NB4 (cell line): ENCODE measurements around the gene MYZAP.
"Not testable (repeated sequence)": the region's sequence is repeated elsewhere in the genome, so short reads cannot be mapped to it uniquely, and the experiment has no call there.

Experiments
- DNase-seq: peaks from one replicate; pipeline ENCODE4 v3.0.0; 2010; ENCODE audit warnings: low read depth
- H3K4me3 ChIP-seq: one replicate; pipeline ENCODE4 v1.5.1; 2011; ENCODE audit warnings: mild to moderate bottlenecking, low read depth, low read length, moderate library complexity
- MYC ChIP-seq: IDR thresholded peaks from 2 replicates; pipeline ENCODE4 v1.6.1; 2011; ENCODE audit warnings: low read depth, low read length
- POLR2A ChIP-seq: IDR thresholded peaks from 2 replicates; pipeline ENCODE4 v1.6.1; 2011; ENCODE audit warnings: mild to moderate bottlenecking; ENCODE audit not compliant: insufficient read length; ENCODE audit errors: extremely low read depth
- TF ChIP-seq, protein P1 (sequence below): IDR thresholded peaks from 2 replicates; pipeline ENCODE4 v1.6.1; 2011; ENCODE audit warnings: low read depth, low read length
- TF ChIP-seq, protein P2 (sequence below): IDR thresholded peaks from one replicate; pipeline ENCODE4 v1.5.1; 2012; ENCODE audit warnings: low read depth, low read length

Gene MYZAP

DNA sequence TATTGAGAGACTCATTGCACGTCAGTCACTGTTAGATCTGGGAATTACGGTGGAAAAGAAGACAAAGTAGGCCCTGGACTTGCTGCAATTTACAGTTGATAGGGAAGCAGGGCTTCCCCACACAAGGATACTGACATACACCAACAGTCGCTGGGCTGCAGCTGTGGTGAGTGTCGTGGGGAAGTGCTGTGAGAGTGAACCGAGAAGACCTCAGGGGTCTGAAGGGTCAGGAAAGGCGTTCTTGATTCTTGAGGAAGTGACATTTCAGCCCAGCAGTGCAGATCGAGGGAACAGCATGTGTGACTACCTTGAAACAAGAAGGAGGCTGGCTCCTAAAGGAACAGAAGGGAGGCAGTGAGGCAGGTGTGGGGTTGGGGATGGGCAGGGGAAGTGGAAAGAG lies 22.5 kb downstream of the MYZAP start:
- H3K4me3 ChIP-seq = no peak overlapping the region
- TF ChIP-seq POLR2A = no peak
- TF ChIP-seq MYC = no peak
- TF ChIP-seq, protein P1, sequence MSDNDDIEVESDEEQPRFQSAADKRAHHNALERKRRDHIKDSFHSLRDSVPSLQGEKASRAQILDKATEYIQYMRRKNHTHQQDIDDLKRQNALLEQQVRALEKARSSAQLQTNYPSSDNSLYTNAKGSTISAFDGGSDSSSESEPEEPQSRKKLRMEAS = no peak
- TF ChIP-seq, protein P2, sequence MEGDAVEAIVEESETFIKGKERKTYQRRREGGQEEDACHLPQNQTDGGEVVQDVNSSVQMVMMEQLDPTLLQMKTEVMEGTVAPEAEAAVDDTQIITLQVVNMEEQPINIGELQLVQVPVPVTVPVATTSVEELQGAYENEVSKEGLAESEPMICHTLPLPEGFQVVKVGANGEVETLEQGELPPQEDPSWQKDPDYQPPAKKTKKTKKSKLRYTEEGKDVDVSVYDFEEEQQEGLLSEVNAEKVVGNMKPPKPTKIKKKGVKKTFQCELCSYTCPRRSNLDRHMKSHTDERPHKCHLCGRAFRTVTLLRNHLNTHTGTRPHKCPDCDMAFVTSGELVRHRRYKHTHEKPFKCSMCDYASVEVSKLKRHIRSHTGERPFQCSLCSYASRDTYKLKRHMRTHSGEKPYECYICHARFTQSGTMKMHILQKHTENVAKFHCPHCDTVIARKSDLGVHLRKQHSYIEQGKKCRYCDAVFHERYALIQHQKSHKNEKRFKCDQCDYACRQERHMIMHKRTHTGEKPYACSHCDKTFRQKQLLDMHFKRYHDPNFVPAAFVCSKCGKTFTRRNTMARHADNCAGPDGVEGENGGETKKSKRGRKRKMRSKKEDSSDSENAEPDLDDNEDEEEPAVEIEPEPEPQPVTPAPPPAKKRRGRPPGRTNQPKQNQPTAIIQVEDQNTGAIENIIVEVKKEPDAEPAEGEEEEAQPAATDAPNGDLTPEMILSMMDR = no peak
- DNase-seq = no peak

DNA sequence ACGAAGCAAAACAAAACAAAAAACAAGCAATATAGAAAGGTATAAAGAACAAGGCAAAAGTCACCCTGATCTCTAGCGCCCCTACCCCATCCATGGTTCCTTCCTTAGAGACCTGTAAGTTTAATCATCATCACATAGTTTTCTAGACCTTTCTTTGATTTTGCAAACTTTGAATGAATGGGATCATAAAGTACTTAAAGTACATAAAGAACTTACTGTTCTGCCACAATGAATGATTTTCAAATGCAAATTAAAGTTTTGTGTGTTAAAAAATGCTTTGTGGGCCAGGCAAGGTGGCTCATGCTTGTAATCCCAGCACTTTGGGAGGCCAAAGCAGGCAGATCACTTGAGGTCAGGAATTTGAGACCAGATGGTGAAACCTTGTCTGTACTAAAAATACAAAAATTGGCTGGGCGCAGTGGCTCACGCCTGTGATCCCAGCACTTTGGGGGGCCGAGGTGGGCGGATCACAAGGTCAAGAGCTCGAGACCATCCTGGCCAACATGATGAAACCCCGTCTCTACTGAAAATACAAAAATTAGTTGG lies 24.3 kb downstream of the MYZAP start:
- H3K4me3 ChIP-seq, DNase-seq: not testable (repeated sequence)

DNA sequence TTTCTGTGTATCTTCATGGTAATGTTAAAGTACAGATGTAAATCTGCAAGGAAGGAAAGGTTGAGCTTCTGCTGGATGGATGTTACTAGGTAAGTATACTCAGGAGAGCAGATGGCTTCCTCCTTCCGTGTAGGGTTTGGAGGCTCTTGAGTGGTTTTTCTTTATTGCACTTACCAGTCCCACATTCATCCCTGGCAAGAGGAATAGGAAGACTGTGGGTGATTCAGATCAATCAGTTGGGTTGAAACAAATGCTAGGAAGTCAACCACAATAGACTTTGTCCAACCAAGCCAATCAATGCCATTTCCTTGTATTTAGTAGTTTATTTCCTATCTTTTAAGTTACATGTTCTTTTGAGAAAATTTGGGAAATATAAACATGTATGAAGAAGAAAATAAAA lies 26.6 kb downstream of the MYZAP start:
- no peak for DNase-seq
- no peak for TF ChIP-seq MYC
- TF ChIP-seq POLR2A = no peak
- TF ChIP-seq, protein P1 = no peak
- TF ChIP-seq, protein P2 = no peak
- H3K4me3 ChIP-seq = no peak overlapping the region

DNA sequence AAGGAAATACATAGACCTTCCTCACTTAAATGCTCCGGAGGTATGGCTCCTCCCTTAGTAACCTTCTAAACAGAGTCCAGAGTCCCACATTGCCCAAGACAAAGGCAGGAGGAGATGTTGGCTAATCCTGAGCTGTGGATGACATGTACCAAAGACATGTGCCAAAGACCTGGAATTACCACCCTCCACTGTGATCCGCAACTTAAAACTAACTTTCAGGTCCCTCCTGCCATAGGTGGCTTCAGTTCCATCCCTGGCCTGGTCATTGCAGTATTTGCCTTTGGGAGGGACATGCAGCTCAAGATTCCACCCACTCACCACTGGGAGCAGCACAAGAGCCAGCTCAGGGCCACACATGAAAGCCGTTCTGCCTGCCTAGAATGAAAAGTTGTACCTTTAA lies 28.0 kb downstream of the MYZAP start:
- DNase-seq = no peak
- TF ChIP-seq POLR2A = no peak
- H3K4me3 ChIP-seq = no peak overlapping the region

DNA sequence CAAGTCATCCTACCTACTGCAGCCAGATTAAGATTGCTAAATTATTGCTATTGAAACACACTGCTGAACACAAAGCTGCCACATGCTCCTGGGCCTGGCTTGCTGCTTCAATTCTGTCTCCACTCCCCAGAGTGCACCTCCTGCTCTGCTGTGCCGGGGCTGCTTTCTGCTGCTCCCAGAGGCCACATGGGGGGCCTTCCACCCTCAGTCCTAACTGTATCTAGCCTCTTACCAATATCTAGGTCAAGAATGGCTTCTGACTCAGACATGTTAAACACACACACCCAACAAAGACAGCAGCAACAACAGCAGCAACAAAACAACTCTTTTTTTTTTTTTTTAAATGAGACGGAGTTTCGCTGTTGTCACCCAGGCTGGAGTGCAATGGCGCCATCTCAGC lies 33.0 kb downstream of the MYZAP start:
- no peak overlapping the region for H3K4me3 ChIP-seq
- no peak for DNase-seq
- TF ChIP-seq, protein P2 = no peak
- TF ChIP-seq POLR2A (no peak), MYC (no peak)
- TF ChIP-seq, protein P1 = no peak

DNA sequence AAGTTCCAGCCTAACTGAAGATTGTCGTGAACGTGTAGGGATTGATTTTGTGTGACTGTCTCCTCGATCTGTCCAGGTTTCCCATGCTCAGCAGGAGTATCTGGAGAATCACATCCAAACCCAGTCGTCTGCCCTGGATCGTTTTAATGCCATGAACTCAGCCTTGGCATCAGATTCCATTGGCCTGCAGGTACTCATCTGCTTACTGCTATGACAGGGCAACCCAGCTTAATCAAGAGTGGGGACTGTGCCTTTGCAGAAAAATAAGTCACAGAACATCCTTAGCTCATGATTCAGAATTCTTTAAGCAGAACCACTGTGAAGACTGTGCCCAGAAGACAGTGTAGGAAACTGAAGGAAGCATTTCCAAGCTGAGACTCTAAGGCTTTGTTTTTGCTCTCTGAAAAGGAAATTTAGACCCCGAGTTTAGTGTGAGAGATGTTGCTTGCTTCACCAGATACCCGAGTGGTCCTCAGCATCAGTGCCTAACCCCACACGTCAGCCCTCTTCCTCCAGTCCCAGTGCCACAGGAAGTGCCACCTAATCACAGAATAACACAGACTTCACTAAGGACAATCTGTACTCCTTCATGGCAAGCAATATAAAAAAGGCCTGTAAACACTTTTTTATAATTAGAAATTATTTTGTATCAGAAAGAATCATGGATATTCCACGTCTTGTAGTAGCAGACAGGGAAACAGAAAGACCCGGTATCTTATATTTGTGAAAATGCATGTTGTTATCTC lies 34.2 kb downstream of the MYZAP start:
- H3K4me3 ChIP-seq = no peak overlapping the region
- TF ChIP-seq, protein P1 = no peak
- TF ChIP-seq POLR2A (no peak), MYC (no peak)
- TF ChIP-seq, protein P2 = no peak
- DNase-seq = no peak
